KMS-11 (cell line): ENCODE results near the gene ANKRD6.

Source experiments
- H2AFZ ChIP-seq: fragments of 200-600 bp; sonication (generic); 2 replicates; pipeline ENCODE4 v1.6.1; 2016; ENCODE audit warnings: antibody characterized with exemption, mixed run types, low read depth
- H3K27ac ChIP-seq: fragments of 200-600 bp; sonication (generic); 2 replicates; pipeline ENCODE4 v1.6.1; 2016; ENCODE audit warnings: mild to moderate bottlenecking, mixed run types
- H3K27me3 ChIP-seq: fragments of 200-600 bp; sonication (generic); 2 replicates; pipeline ENCODE4 v1.6.1; 2017; ENCODE audit warnings: mild to moderate bottlenecking, low read depth, mixed run types, moderate library complexity; ENCODE audit not compliant: insufficient read depth
- H3K36me3 ChIP-seq: fragments of 200-600 bp; sonication (generic); 2 replicates; pipeline ENCODE4 v1.6.1; 2017; ENCODE audit warnings: mild to moderate bottlenecking, mixed run types; ENCODE audit not compliant: insufficient read depth
- H3K4me1 ChIP-seq: fragments of 200-600 bp; sonication (generic); 2 replicates; pipeline ENCODE4 v1.6.1; 2016; ENCODE audit warnings: mild to moderate bottlenecking, low read depth, mixed run types; ENCODE audit not compliant: poor library complexity, severe bottlenecking
- H3K4me2 ChIP-seq: fragments of 200-600 bp; sonication (generic); 2 replicates; pipeline ENCODE4 v1.7.0; 2016; ENCODE audit warnings: mild to moderate bottlenecking, mixed run types
- H3K4me3 ChIP-seq: fragments of 200-600 bp; sonication (generic); IDR thresholded peaks from 2 replicates; pipeline ENCODE4 v1.6.1; 2017; ENCODE audit warnings: low read depth, low read length, mixed read lengths; ENCODE audit not compliant: insufficient read depth
- H3K79me2 ChIP-seq: fragments of 200-600 bp; sonication (generic); 2 replicates; pipeline ENCODE4 v1.6.1; 2016; ENCODE audit warnings: low read depth, mixed run types; ENCODE audit not compliant: insufficient read depth
- H3K9ac ChIP-seq: fragments of 200-600 bp; sonication (generic); 2 replicates; pipeline ENCODE4 v1.6.1; 2016; ENCODE audit warnings: mild to moderate bottlenecking, mixed run types
- H4K20me1 ChIP-seq: fragments of 200-600 bp; sonication (generic); 2 replicates; pipeline ENCODE4 v1.6.1; 2016; ENCODE audit warnings: mild to moderate bottlenecking, mixed run types; ENCODE audit not compliant: insufficient read depth
- CTCF ChIP-seq: fragments of 200-600 bp; sonication (generic); conservative IDR thresholded peaks from 2 replicates; pipeline ENCODE4 v1.6.1; 2017; ENCODE audit warnings: low read depth, mild to moderate bottlenecking, antibody characterized with exemption, low read length, moderate library complexity, mixed read lengths

The ANKRD6 gene

GRCh38 chr6:89518352-89519055, 85.6 kb downstream of the ANKRD6 start:
- Histone ChIP-seq H3K4me3 (no peak overlapping the region), H3K9ac (no peak overlapping the region), H3K79me2 (no peaks in the 10 kb centered on the region), H3K27ac (no peak overlapping the region), H3K27me3 (no peaks in the 10 kb centered on the region), H3K4me1 (no peaks in the 10 kb centered on the region), H4K20me1 (no peaks in the 10 kb centered on the region), H3K4me2 (no peak overlapping the region), H2AFZ (no peak overlapping the region), H3K36me3 (no peaks in the 10 kb centered on the region)
- no peak for TF ChIP-seq CTCF

DNA sequence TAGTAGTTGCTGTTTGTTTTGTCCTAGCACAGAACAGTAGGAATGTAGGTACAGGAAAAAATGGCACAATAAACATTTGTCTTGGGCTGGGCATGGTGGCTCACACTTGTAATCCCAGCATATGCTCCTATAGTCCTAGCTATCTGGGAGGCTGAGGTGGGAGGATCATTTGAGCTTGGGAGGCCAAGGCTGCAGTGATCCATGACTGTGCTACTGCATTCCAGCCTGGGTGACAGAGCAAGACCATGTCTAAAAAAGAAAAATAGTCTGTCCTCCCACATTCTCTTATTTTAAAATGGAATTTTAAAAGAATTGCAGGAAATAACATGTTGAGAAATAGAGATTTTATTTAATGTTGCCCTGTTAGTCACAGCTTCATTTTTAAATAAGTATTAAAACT, 87.8 kb downstream of the ANKRD6 start:
- Histone ChIP-seq H3K4me1 (no peaks in the 10 kb centered on the region), H3K27ac (no peak overlapping the region), H3K36me3 (no peaks in the 10 kb centered on the region), H3K9ac (no peak overlapping the region), H3K4me2 (no peak overlapping the region), H3K27me3 (no peaks in the 10 kb centered on the region), H2AFZ (no peak overlapping the region), H4K20me1 (no peaks in the 10 kb centered on the region), H3K4me3 (no peak overlapping the region), H3K79me2 (no peaks in the 10 kb centered on the region)
- TF ChIP-seq CTCF, result no peak

DNA sequence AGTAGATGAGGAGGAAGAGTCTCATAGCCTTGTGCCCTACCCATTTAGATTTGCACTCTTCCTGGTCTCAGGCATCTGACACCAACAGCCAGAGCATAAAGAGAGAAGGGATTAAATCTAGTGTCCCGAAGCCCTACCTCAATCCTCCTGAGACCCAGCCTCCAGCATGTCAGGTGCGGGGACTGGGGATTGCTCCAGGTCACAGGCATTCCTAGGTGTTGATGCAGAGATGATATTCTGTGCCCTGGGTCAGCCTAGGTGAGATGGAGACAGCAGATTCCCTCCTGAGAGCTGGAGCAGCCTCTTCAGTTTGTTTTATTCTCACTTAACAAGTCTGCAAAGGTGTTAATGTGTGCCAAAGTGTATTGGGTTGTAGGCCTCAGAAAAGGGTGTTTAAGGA, 89.8 kb downstream of the ANKRD6 start:
- Histone ChIP-seq H3K27ac (no peak overlapping the region), H3K79me2 (no peaks in the 10 kb centered on the region), H3K27me3 (no peaks in the 10 kb centered on the region), H3K4me2 (no peak overlapping the region), H3K36me3 (no peaks in the 10 kb centered on the region), H3K9ac (no peak overlapping the region), H4K20me1 (no peaks in the 10 kb centered on the region), H2AFZ (no peak overlapping the region), H3K4me1 (no peaks in the 10 kb centered on the region), H3K4me3 (no peak overlapping the region)
- no peak for TF ChIP-seq CTCF

- H3K79me2 ChIP-seq, result no peaks in the 10 kb centered on the region
- TF ChIP-seq CTCF, result no peak
These were observed 93.0 kb downstream of the ANKRD6 start for GRCh38 chr6:89525786-89526562.

More at GRCh38 chr6:89525786-89526562, 93.0 kb downstream of the ANKRD6 start:
- Histone ChIP-seq H3K27me3 (no peaks in the 10 kb centered on the region), H3K4me2 (no peak overlapping the region), H4K20me1 (no peaks in the 10 kb centered on the region), H2AFZ (no peak overlapping the region), H3K36me3 (no peaks in the 10 kb centered on the region), H3K27ac (no peak overlapping the region), H3K4me1 (no peaks in the 10 kb centered on the region), H3K4me3 (no peak overlapping the region), H3K9ac (no peak overlapping the region)
